CD4-positive, alpha-beta T cell treated with Interleukin-17A for 1 hour (primary cell): ENCODE measurements around the gene KDSR.
A peak's percentile ranks its signal among the peaks of the same experiment; 100 is the strongest.
"Not testable (repeated sequence)": the region's sequence is repeated elsewhere in the genome, so short reads cannot be mapped to it uniquely, and the experiment has no call there.

Experiments used
- DNase-seq: peaks from one replicate; pipeline ENCODE4 v3.0.0-alpha.2; 2020

The KDSR gene

GRCh38 chr18:63363951-63364350 is 3.1 kb downstream of the KDSR start:
- DNase-seq, result peak; percentile 64

GRCh38 chr18:63363420-63363819 is 3.6 kb downstream of the KDSR start:
- DNase-seq, result not testable (repeated sequence)

GRCh38 chr18:63356272-63356896 is 10.6 kb downstream of the KDSR start:
- DNase-seq, result no peak

GRCh38 chr18:63350230-63350629 is 16.8 kb downstream of the KDSR start:
- no peak for DNase-seq

GRCh38 chr18:63348508-63349136 is 18.4 kb downstream of the KDSR start:
- DNase-seq, result no peak

- no peak for DNase-seq
Observed at GRCh38 chr18:63346480-63347183, 20.4 kb downstream of the KDSR start.

GRCh38 chr18:63346031-63346430 is 21.0 kb downstream of the KDSR start:
- DNase-seq, result no peak

- no peak for DNase-seq
Observed at GRCh38 chr18:63344918-63345317, 22.1 kb downstream of the KDSR start.

- DNase-seq, result no peak
Observed at GRCh38 chr18:63344263-63344662, 22.7 kb downstream of the KDSR start.

- DNase-seq, result peak; percentile 42
Observed at GRCh38 chr18:63342206-63342605, 24.8 kb downstream of the KDSR start.

GRCh38 chr18:63339920-63340484 is 27.0 kb downstream of the KDSR start:
- DNase-seq, result peak; percentile 67

- no peak for DNase-seq
Observed at GRCh38 chr18:63336366-63337099, 30.5 kb downstream of the KDSR start.

GRCh38 chr18:63331105-63331504 is 35.9 kb downstream of the KDSR start:
- DNase-seq, result no peak

GRCh38 chr18:63329431-63330145 is 37.4 kb downstream of the KDSR start:
- DNase-seq, result no peak

- DNase-seq, result no peak
Observed at GRCh38 chr18:63326011-63326410, 41.0 kb downstream of the KDSR start.

GRCh38 chr18:63325086-63325686 is 41.8 kb downstream of the KDSR start:
- no peak for DNase-seq

GRCh38 chr18:63322908-63323634 is 43.9 kb downstream of the KDSR start:
- peak; percentile 75 for DNase-seq

GRCh38 chr18:63322206-63322605 is 44.8 kb downstream of the KDSR start:
- DNase-seq, result no peak

- DNase-seq, result no peak
Observed at GRCh38 chr18:63321291-63321690, 45.7 kb downstream of the KDSR start.

GRCh38 chr18:63320975-63321265 is 46.1 kb downstream of the KDSR start:
- no peak for DNase-seq

- DNase-seq, result peak; percentile 94
Observed at GRCh38 chr18:63320123-63320974, 46.7 kb downstream of the KDSR start.
